GM21447 (cell line): ENCODE data around the gene HCN3.
A peak's percentile ranks its signal among the peaks of the same experiment; 100 is the strongest.

Source experiments
- ATAC-seq: cut with Tn5 transposase; IDR thresholded peaks from one replicate; pipeline ENCODE4 v1.9.1; 2021; ENCODE audit not compliant: unreplicated experiment

The HCN3 gene

DNA sequence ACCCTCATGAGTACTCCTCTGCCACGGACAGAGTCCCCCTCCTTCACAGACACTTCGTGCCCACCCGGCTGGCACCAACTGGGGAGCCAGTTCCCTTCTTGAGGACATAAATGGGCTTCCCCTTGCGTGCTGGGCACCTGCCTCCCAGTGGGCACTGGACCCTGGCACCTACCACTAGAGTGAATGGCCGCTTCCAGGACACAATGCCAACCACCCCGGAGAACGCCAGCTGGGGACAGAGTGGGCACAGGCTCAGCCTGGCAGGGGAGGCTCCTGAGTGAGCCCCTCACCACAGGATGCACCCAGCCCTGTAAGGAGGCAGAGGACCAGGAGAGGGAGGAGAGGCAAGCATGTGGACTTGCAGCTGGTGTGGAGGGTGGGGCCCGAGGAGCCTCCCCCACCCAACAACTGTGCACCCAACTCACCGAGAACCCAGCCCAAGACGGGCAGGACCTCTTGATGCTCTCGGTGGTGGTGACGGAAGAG is 23.0 kb upstream of the HCN3 start:
- ATAC-seq, result no peak

DNA sequence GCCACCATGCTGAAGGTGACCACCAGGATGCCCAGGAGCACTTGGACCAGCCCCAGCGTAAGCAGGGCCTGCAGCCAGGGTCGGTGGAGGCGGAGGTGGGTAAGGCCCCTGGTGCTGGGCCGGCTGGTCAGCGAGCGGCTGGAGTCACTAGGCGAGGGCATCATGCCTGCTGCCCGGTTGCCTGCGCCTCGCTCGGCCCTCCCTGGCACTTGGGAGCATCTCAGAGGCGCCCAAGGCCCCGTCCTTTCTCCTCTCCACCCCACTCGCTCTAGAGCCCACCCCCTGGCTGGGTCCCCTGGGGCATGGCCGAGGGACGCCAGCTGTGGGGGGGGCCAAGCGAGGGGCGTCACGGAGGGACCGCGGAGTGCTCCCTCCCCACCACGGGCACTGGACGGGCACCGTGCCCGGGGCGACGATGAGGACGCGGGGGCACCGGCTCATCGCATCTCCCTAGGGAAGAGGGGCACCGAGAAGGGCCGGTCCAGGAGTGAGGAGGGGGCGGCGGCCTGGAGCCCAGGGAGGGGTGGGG is 22.5 kb upstream of the HCN3 start:
- ATAC-seq, result no peak

DNA sequence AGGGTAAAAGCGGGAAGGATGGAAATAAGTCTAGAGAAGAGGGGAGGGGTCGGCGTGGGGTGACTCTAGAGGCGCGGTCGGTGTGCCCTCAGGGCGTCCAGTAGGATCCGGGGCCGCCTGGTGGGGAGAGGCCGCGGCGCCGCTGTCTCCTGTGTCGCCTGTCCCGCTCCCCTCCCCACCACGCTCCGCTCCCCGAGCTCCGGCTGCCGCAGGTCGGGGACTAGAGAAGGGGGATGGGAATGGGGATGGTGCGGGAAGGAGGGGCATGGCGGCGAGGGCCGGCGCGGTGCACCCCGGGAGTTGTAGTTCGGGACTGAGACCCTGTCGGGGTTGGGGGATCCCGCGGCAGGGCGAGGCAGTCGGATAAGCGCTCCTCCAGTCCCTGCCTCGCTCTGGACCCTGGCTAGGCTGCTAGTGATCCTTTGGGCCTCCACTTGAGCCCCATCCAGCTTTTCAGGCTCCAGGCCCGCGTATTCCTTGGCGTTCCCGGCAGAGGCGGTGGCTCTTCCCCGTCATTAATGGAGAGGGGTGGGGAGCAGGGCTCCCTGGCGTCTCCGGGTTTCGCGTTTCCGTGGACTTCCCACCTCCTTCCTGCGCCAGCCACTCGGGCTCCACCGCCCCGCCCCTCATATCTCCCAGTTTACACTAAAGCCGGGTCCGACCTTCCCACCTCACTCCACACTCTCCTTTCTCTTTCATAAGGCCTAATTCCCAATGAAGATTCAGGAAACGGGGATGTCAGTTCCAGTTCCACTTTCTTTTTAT is 21.8 kb upstream of the HCN3 start, which contains the start of gene ENTREP3:
TSS of gene ENTREP3 (minus strand) at position 241 of the 765 bp plus-strand sequence. CDS start 606 bp downstream, outside the sequence.
- peak; percentile 59 for ATAC-seq

DNA sequence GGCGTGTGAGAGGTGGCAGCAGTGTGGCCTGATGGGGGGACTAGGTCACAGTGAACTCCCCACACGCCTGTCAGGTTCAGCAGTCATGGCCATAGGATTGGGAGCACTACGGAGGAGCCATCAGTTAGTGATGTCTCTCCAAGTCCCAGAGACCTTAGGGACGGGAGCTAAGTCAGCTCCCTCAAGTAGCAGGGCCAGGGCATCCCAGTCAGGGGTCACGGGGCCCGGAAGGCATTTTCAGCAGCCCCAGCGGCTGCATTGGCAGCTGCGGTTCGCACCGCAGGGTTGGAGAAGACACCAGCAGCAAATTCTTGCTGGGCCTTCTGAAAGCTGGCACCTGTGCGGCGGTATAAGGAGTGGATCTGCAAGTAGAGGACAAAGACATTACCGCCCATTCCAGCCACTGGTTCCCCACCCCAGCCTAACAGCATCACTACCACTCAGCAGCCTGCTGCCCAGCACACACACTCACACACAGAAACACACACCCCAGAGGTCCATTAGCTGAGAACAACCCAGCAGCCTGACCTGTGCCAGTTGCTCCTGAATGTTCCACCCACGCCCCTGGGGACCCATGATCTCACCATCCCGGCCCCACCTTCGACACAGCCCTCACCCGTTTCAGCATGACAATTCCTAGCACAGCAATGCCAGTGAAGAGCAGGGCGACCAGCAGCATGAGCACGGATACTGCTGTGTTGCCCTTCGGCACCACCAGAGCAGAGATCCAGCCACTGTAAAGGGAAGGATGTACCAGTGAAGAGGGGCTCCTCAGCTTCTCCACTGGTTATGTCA is 21.0 kb upstream of the HCN3 start:
- ATAC-seq, result no peak

DNA sequence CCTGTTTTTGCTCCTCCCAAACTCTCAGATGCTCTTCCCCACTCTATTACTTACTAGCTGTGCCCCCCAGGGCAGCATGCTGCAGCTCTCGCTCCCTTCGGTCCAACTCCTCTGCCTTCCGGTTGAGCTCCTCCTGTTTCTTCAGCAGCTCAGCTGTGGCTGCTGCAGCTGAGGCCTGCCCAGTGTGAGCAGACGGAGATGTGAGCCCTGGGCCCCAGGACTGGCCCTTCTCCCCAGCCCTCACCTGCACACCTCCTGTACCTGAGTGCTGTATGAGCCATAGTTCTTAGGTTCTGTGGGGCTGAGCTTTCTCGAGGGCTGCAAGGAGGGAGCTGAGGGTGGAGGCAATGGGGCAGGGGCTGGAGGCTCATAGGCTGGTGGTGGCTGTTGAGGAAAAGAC is 17.0 kb upstream of the HCN3 start:
- ATAC-seq, result no peak

- ATAC-seq, result no peak
These were observed 15.8 kb upstream of the HCN3 start for GRCh38 chr1:155261493-155261851.

DNA sequence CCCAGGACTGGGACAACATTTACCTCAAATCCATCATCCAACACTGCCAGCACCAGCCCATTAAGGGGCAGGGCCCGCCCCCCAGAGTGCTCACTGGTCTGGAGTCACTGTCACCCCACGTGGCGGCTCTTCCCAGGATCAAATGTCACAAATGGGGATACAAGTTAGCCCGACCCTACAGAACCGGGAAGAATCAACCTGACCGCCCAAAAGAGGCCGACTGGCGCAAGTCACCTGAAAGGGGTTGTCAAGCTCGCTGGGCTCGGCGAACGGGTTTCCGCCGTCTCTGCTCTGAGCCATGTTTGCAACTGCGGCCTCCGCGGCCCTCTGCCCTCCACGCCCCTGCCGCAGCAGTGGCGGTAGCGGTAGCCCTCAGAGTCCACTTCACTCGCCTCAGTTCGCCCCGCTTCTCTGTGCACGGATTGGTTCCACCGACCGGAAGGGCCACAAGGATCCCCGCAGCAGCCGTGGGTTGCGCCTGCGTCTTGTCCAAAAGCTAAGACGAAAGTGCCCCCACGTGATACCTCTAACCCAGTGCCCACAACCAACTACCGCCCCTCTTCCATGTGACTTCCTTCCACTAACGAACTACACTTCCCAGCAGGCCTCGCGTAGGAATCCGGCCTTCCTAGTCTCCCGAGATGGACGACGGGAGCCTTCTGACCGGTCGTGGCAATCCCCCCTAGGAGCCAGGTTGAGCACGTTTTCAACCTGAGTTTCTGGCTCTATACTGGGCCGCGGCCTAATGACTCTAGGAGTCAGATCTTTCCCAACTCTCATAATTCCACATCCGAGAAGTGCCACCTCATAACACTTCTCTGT is 15.2 kb upstream of the HCN3 start, which contains the start of gene SCAMP3:
TSS of gene SCAMP3 (minus strand) at position 509 of the 822 bp plus-strand sequence. CDS start at position 300, 209 bp downstream.
- peak; percentile 92 for ATAC-seq

DNA sequence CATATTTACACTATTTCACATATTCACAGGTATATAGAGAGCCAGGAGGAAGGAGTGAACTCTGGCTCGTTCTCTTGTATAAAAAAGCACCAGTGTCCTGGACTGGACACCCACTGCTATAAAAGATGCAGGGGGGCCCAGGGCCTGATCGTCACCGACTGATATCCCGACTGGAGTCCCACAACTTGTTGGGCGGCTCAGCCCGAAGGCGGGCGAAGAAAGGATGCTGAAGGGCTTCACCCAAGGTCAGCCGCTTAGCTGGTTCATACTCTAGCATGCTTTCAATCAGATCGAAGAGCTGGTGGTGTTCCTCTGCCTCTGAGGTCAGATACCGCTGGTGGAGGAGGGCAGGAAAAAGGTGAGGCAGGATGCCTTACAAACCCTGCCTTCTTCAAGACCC is 14.2 kb upstream of the HCN3 start:
- no peak for ATAC-seq

GRCh38 chr1:155266553-155266952 is 10.7 kb upstream of the HCN3 start:
- ATAC-seq, result no peak

GRCh38 chr1:155267373-155267772 is 9.9 kb upstream of the HCN3 start:
- no peak for ATAC-seq

GRCh38 chr1:155268630-155269029 is 8.6 kb upstream of the HCN3 start:
- ATAC-seq, result no peak

DNA sequence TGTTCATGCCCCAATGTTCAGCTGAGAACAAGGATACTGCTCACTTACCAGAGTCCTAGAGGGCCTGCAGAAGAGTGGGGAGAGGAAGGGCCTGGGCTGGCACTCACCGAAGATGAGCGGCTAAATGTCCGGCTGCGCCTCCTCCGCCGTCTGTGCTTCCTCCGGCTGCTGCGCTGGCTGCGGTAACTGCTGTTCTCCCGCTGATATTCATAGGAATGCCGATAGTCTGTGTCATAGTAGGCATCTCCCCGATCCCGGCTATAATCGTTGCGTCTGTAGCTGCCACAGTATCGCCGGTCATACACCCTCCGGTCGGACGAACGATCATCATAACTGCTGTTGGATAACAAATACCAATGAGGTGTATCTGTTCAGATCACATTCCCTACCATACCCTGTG is 7.9 kb upstream of the HCN3 start:
- no peak for ATAC-seq

DNA sequence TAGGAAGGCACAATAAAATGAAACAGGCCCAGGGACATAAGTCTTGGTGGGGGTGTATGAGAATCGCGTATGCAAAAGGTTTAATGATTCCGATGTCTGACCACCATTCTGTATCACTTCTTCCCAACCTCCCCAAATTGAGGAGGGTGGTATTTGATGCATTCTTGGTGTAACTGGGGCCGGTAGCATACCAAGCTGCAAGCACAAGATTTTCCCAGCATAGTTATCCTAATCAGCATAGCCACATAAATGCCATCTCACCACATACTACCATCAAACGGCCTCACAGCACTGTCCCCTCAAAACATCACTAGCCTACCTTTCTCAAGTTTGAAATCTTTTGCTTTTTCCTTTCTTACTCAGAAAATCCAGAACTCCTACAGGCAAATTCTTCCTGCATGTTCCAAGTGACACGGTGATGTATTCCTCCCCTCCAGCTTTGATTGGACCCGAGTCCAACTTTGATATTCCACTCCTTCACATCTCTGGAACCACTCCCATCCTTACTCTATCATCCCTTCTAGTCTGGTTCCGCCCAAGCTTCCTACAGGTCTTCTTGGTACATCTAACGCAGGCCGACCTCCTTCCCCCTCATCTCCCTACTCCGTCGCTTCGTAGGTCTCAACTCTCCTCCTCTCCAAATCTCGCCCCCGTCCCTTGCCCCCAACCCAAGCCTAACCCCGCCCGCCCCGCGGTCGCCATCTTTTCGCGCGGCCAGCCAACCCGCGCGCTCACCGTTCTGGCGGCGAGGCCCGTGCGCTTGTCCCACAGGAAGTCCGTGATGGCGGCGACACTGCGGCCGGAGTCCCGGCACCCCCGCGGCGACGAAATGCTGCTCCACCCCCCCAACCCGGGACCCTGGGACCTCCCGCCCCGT is 4.6 kb upstream of the HCN3 start:
- peak; percentile 24 for ATAC-seq

DNA sequence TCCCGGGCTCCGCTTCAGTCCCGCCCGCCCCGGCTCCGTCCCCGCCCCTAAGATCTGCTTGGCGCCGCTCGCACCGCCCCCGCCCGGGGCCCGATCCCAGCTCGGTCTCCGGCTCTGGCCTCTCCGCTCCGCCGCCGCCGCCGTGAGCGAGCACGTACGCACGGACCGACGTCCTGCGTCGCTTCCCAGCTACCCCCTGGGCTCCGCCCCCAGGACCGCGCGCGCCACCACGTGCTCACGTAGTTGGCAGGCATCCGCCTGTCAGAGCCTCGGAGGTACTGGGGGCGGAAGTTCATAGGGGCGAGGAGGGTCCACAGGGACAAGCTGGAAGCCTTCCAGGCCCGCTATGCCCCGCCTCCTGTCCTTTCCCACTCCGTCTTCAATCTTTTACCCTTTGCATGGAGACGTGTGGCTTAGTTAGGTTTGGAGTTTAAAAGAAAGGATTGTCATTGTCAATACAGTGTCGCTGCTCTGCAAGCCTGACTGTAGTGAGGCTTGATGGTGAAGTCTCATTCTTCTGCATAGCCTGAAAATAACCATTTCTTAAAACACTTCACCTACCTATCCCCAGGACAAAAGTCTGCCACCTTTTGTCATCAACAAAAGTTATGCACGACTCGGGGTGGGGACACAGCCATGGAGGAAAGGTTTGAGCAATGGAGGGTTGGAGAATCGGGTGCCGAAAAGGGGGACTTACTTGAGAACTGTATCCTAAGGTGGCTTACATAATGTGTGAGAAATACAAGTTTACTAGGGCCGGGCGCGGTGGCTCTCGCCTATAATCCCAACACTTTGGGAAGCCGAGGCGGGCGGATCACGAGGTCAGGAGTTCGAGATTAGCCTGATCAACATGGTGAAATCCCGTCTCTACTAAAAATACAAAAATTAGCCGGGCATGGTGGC is 3.7 kb upstream of the HCN3 start, which contains the start of gene CLK2:
TSS of gene CLK2 (minus strand) at position 162 of the 903 bp plus-strand sequence. CDS start 2,527 bp downstream, outside the sequence.
- peak; percentile 71 for ATAC-seq

DNA sequence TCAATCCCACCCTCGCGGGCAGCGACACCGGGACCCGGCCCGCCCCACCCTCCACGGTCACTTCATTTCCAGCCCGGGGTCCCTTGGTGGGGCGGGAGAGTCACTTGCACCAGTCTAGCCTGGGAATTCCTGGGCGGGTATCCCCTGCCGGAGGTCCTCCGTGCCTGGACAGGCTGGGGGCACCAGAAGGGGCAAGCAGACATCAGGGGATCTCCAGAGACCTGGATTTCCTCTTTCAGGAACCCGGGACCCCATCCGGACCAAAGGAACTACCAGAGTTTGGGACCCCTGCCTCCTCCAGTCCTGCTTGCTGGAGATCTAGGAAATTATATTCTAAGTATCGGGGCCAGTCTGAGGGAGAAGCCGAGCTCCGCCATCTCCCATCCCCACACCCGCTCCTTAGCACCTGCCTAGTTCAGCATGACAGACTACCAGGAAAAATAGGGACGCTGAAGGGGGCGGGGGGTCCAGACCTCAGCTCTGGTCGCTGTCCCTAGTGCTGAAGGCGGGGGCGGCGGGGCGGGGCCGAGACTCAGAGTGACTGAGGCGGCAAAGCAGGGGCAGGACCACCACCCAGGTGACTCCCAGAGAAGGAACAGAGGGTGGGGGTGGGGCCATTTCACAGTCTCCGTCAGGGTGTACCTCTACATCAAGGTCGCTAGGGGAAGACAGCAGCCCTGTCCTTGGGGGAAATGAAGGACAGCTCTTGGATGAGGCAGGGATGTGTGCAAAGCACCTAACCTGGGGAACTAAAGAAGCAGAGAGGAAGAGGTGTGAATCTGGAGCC is 832 bp downstream of the HCN3 start:
- ATAC-seq, result no peak

DNA sequence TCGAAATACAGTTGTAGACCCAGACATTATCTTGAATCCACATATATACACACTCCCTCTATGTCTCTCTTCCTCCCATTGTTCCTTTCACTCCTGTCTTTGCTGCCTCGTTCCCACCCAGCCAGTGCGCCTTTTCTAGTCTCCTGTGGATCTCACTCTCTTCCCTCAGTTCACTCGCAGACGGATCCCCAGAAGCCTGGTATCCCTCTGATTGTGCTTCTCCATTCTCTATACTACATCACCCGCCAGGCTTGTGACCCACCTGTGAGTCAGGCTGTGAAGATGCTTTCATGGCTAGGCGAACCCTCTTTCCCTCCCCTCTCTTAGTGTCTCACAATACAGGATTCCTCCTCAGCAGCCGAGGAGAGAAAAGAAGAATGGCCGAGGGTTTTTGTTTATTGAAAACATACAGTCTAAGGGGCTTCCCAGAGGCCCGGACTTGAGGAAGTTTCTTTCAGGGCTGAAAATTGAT is 1.5 kb downstream of the HCN3 start:
- no peak for ATAC-seq

DNA sequence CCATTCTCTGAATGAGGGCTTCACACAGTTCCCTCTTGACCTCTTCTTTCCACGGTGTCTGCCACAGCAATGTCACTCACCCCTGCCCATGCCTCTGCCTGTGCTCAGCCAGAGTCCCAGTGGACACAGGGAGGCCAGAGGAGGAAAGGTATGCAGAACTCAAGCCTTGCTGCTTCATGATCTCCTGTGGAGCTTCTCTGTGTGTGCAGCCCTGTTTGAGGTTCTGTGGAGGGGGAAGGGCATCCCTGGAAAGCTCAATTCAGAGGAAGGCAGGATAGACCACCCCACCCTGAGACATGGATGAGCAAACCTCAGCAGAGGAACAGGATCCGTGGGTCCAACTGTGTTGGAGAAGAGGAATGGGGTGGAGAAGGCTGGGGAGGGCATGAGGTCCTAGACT is 2.0 kb downstream of the HCN3 start:
- no peak for ATAC-seq
